GM19468 (cell line): ENCODE measurements around the gene BUD13.

ENCODE experiments used
- ATAC-seq: cut with Tn5 transposase; IDR thresholded peaks from one replicate; pipeline ENCODE4 v1.9.1; 2021; ENCODE audit warnings: mild to moderate bottlenecking, moderate library complexity, moderate number of reproducible peaks; ENCODE audit not compliant: unreplicated experiment; ENCODE audit errors: extremely low read depth

The BUD13 gene

DNA sequence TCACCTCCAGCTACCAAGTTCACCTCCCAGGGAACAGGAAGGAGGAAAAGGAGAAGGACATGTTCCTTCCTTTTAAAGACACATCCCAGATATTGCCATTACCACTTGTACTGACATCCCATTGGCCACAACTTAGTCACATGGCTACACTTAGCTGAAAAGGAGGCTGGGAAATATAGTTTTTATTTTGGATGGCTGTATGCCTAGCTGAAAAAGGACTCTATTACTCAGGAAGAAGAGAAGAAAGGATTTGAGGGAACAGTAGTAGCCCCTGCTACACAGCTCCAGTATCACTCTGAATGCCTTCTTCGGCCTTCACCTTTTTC is 20.9 kb upstream of the BUD13 start:
- ATAC-seq: no peak

DNA sequence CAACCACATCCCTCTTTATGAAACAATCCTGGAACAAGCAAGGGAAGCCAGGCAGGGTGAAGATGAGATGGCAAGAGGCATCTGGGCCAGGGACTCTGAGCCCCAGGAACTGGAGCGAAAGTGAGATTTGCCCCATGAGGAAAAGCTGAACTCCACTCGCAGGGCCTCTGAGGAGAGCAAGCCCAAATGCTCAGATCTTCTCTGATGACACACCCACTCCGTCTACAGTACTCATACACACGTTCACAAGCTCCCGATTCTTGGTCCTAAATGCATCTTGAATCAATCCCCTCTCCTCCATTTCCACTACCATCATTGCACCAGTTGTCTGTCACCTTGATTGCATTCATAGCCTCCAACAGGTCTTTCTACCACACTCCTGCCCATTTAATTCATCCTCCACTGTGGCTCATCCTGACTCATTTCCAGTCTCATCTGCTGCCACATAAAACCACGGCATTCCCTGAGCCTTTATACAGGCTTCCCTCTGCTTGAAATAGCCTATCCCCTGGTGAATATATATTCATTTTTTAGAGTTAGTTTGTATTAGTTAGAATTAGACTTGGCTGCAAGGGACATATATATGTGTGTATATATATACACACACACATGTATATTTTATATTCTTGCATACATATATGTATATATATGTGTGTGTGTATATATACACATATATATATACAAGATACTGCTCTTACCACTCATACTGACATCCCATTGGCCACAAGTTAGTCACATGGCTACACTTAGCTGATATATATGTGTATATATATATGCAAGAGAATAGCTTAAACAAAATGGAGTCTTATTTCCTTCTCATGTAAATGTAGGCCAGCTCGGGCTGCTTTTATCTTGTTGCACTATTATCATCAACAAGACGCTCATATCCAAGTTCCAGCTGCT is 20.3 kb upstream of the BUD13 start:
- no peak for ATAC-seq

DNA sequence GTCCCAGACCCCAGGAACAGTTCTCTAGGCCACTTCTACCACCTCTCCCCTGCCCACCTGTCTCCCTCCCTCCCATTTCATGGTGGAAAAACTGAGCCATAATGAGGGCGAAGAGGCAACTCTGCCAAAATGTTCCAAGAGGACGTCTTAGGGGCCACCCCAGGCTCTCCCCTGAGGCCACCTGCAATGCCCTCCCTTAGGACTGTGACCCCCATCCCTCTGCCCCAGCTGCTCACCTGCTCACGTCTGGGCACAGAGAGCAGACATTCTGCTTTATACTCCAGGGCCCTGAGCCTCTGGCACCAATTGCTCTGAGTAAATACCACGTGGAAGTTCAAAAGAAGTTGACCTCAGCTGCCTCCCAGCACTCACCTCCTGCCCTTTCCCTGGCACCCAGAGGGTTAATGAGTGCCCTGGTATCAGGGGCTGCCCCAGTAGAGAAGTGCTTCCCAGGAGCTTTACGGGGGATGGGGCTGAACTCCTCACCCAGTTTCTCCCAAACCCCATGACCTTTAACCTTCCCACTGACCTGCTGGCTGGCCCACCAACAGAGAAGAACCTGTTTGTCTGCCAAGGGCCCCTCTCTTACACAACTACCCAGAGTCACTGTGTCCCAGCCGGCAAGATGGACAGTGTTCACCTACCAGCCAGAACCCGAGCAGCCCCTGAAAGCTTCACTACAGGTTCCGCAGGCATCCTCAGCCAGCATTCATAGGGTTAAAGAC is 19.5 kb upstream of the BUD13 start:
- ATAC-seq: no peak

DNA sequence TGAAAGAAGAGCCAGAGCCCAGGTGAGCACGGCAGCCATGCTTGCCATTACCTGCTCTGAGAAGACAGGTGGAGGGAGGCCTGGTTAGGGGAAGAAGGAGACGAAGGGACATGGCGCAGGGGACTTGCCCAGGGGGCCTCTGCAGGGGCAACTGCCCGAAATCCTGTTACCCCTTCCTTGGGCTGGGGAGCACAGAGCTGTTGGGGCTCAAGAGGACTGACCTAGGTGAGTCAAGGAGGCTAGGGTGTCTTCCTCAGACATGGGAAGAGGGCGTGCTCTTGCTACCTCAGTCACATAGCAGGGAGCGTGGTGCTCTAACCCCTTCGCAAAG is 19.0 kb upstream of the BUD13 start, which contains the start of gene APOA5:
Gene APOA5, minus strand, starts transcription at position 67 of the 331 bp plus-strand sequence. Its CDS starts 19 bp downstream, at position 48.
- no peak for ATAC-seq

DNA sequence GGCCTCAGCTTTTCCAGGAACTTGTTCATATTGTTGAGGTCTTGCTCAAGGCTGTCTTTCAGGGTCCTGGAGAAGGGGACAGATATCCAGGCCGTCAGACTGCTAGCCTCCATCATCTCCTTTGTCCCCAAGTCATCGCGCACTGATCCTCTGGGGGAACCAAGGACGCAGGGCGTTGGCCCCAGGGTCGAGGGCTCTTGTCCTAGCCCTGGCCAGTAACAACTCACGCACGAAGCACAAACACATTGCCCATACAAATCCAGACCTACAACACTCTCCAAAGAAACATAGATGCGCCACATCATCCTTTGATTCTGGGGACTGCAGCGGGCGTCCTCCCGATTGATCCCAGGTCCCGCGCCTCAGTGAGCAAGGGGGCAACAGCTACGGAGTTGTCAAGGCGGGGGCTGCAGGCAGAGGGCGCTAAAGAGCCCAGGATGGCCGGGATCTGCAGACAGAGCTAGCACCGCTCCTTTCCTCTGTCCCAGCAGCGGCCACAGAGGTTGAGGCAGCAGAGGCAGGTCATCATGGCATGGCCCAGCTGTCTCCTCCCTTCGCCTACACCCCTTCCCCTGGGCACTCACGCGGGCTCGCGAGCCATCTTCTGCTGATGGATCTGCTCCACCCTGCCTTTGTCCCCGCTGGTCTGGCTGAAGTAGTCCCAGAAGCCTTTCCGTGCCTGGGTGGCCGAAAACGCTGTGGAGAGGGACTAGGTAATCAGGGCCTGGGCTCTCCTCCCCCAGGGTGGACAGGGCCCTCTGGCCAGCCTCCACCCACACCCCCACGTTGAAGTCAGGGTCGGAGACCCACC is 18.4 kb upstream of the BUD13 start:
- ATAC-seq: no peak

DNA sequence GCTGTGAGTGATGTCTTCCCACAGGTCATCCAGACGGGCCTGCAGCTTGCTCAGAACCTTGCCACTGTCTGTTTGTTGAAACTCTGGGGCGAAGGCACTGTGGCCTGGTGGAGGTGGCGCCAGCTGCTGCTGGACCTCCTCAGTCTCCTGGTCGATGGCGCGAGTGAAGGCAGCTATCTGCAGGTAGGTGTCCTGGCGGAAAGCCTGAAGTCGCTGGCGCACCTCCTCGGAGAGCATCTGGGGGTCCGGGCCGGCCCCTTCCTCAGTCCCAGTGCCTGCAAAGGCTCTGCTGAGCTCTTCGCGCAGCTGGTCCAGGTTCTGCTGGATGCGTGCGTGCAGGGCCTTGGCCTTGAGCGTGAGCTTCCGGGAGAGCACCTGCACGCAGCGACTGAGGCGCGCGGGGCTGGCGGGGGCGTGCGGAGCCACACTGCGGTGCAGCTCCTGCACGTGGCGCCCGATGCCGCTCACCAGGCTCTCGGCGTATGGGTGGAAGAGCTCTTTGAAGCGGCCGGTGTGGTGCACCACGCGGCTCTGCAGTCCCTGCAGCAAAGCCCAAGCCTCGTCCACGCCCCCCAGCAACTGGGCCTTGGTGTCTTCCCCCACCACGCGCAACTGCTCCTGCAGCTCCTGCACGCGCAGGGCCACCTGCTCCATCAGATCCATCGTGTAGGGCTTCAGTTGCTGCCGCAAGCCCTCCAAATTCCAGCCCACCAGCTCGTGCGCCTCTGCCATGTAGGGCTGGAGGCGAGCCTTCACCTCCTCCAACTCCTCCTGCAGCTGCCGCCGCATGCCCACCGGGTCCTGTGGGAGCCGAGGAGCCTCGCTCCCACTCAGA is 17.6 kb upstream of the BUD13 start:
- no peak for ATAC-seq

DNA sequence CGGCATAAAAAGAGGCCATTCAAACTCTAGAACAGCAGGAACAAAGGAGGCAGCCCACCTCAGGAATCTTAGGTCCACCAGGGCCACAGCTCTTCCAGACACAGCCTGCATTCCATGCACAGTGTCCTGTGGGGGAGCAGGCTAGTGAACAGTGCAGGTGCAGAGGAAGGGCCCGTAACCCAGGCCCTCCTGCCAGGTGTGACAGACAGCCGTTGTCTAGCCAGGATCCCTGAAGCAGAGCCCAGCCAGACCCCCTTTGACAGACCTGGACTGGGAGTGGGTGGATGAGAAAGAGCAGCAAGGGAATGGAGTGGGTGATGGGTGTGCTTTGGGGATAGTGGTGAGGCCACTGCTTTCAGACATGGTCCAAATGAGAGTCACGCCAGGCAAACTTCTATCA is 16.2 kb upstream of the BUD13 start:
- ATAC-seq: no peak

DNA sequence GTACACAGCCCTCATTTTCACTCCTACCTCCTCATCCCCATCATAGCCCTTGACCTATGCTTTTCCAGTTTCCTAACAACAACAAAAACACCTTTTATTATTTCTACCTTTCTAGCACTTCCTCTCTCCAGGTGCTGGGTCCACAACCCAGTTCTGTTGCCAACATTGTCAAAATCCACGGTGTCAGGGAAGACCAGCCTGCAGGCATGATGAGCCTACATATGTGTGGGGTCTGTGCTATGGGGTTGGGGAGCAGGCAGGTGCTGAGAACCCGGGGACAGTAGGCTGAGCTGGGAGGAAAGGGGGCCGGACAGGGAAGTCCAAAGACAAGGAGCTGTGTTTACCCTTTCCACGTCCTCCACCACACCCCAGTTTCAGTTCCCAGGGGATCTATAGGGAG is 15.7 kb upstream of the BUD13 start:
- ATAC-seq: no peak

DNA sequence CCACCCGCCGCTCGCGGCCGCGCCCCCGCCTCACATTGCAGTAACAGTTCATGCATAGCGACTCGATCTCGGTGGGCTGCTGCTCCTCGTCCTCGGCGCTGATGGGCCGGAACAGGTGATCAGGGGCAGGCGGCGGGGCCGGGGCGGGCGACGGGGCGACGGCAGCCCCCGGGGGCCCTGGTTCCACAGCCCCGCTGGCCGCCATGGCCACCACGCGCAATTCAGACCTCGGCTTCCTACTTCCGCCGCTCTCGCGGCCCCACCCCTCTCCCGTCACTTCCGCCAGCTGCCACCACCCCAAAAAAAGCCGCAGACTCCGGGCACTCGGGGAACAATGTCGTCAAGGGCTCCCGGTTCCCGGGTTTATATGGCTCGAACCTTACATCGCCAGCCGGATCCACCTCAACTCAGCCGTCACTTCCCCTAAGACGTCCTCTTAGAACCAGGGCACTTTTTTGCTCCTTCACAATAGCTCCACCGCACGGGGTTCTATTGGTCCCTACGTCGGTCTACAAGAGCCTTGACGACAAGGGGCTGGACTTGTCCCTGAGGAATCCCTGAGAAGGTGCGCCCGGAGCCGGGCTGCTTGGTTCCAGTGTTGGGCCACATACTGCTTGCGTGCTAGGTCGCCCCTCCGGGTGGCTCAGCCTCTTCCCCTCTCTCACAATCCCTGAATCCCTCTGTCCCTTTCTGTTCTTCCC is 15.1 kb upstream of the BUD13 start, which contains the start of gene ZPR1:
Gene ZPR1, minus strand, starts transcription at position 238 of the 701 bp plus-strand sequence. Its CDS starts 33 bp downstream, at position 205.
- ATAC-seq: peak; percentile 74

DNA sequence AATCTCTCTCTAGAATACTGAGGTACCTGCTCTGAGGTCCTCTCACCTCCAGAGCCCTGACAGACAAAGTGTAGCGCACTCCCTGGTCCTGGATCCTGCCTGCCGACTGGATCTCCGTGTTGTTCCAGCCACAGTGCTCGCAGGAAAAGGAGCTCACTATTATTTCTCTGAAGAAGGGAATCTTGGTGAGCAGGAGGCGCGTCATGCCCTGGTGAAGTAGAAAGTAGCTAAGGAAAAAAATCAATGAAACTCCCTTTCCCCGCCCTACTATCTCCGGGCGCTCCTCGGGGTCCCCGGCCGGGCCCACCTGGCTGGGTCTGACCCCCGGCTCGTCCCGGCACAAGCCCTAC is 14.6 kb upstream of the BUD13 start:
- ATAC-seq: no peak

DNA sequence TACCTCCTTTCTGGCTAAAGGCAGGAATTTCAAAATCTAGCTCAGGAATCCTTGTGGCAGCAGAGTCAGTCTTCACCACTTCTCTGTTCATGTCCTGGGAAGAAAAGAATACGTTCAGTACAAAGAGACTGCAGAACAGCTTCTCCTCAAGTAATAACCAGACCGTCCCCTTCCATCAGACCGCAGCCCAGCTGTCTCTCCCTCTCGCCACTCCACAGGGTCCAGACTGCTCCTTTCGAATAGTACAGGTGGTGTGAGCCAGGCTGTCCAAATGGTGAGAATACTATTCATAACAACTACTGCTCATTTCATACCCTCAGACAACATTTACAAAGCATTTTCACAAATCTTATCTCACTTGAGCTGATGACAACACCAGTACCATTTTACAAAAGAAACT is 14.2 kb upstream of the BUD13 start:
- ATAC-seq: no peak

DNA sequence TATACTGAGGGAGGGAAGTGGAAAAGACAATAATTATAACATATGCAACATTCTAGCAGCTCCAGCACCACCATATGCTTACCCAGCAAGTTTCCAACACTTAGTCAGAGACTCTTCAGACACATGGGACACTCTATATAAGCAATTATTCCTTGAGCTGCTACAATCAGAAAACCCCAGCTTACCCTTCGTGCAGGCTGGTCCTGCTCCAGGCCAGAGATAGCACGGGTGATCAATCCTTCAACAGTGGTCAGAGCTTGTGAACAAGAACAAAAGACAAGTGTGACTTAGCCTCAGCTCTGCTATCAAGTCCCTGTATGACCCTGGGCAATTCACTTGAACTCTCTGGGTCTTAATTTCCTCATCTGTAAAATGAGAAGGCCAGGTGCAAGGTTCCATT is 13.5 kb upstream of the BUD13 start:
- ATAC-seq: no peak

DNA sequence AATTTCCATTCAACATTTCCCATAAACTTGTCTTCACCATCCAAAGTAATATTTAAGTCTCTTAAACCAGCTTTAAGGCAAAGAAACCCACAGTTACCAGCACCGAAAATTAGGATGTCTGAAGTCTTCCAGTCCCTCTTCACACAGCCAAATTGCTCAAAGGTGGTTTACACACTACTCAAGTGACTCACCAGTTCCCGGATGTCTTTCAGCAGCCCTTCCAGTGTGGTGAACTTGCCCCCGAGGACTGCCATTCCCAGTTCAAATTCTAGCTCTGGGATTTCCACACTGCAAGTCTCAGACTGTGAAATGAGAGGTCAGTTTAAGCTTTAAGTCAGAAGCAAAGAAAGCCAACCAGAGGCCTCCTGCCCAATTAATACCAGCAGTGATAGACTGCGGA is 9.9 kb upstream of the BUD13 start:
- no peak for ATAC-seq

DNA sequence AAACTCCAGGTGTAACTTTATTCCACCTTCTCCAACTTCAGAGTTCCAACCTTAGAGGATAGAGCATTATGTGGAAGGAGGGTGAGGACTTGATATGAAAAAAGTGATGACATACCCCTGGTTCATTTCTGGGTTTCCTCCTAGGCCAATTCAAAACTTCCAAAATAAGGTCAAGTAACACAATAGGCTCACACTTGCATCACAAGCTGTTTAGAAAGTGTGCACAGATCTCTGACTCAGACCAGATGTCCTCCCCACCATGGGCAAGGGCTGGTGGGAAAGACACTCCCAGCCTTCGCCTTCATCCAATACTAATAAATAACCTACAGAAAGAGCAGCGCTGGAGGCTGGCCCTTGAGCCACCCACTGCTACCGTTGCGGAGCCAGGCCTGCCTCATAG is 5.8 kb upstream of the BUD13 start:
- no peak for ATAC-seq

DNA sequence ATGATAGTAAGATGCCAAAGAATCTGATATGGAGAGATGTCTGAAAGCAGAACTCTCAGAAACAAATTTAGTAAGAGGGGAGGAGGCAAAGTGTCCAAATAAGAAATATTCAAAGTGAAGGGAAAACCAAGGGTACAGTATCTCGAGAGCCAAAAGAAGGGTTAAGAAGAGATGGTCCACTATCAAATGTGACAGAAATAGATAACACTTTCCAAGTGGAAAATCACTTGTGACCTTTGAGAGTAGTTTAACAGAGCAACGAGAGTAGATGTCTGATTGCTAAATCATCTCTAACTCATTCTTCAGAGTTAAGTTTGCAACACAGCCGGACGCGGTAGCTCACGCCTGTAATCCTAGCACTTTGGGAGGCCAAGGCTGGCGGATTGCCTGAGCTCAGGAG is 4.3 kb upstream of the BUD13 start:
- ATAC-seq: no peak

DNA sequence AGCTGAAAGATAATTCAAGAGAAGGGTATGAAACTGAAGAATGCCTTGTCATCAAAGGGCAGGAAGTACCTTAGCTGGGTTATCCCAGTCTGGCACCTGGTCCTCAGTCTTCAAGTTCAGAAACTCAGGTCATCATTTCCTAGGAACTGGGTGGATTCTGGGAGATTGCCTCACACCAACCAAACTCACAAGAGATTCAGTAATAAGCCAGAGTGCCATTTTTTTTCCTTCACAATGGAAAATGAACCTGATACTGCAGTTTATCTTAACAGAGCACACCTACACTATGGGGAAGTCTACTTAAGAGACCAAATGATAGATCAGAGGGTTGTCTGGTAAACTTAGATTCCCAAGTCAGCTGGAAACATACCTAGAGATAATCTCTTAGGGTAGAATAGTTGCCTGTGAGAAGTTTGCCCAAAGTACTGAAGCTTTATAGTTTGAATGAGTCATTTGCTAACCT is 3.8 kb upstream of the BUD13 start:
- no peak for ATAC-seq

DNA sequence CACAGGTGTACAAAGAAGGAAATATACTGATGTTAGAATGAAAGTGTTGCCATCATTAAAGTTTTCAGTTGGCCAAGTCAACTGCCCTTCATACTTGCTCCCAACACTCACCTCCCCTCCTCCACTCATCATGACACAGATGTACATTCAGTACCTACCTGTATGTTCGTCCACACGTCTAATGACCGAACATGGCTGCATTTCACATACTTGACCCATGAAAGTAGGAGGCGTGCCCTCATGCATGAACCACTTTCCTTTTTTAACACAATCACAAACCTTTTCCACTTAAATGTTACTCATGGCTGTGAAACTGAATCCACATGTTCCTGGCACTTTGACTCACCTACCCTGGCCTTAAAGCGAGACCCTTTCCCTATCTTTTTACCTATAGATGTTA is 3.2 kb upstream of the BUD13 start:
- no peak for ATAC-seq

DNA sequence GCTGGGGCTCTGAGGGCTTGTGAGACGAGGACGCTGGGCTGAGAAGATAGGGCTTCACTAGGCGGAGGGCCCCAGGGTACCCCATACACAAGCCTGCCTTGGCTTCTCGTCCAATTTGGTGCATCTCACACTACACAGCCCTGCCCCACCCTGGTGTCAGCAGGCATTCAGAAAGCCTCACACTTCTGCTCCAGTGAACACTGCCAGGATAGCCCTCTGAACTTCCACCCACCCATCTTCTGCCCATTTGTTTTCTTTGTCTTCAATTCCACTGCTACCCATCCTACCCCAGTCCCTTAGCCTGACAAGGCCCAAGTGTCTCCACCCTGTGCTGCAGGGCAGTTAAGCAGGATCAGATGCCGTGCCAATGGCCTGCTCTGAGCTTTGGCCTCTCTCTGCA is 1.9 kb upstream of the BUD13 start:
- ATAC-seq: no peak
